H54 (cell line): Measurements from ENCODE around the gene PRKAR2B.
"Not testable (repeated sequence)": the region's sequence is repeated elsewhere in the genome, so short reads cannot be mapped to it uniquely, and the experiment has no call there.

ENCODE experiments used
- DNase-seq: peaks from one replicate; pipeline ENCODE4 v3.0.0; 2011; ENCODE audit warnings: low spot score, mixed read lengths; ENCODE audit not compliant: insufficient read length
- FAIRE-seq: peaks from 3 replicates; lab custom pipeline; 2011; peaks lifted over from hg19 to GRCh38; lab: Jason Lieb, UNC
- POLR2A ChIP-seq: IDR thresholded peaks from 2 replicates; pipeline ENCODE4 v1.6.1; 2011; ENCODE audit warnings: low read depth, mild to moderate bottlenecking, low read length

The PRKAR2B gene

DNA sequence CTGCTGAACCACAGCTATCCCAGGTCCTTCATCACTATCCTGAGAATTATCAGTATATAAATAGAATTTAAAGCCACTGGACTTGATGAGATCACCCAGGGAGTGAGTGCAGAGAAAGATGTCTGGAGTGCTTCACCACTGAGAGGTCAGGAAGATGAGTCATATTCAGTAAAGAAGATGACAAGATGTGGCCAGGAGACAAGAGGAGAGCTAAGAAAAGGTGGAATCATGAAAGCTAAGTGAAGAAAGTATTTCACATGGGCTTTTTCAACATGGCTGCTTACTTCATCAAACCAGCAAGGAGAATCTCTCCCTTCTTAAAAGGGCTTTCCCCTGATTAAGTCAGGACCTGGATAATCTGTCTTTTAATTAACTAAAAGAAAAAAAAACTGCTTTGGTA, 9.1 kb upstream of the PRKAR2B start:
- FAIRE-seq = no peak
- TF ChIP-seq POLR2A = no peak
- peak; percentile 65 for DNase-seq

DNA sequence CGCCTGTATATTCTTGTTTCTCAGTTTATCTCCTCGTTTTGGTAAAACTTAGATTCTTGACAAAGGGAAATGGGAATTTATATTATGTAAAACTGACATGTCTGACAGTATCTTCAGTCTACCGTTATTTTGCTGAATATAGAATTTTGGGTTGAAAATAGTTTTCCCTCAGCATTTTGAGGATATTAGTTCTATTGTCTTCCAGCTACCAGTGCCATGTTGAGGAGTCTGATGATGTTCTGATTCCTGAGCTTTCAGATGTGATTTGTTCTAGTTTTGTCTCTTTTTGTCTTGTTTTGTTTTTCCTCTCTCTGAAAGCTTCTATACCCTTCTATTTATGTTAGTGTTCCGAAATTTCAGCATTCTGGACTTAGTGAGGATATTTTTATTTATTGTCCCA, 8.0 kb upstream of the PRKAR2B start:
- no peak for FAIRE-seq
- TF ChIP-seq POLR2A = no peak
- no peak for DNase-seq

DNA sequence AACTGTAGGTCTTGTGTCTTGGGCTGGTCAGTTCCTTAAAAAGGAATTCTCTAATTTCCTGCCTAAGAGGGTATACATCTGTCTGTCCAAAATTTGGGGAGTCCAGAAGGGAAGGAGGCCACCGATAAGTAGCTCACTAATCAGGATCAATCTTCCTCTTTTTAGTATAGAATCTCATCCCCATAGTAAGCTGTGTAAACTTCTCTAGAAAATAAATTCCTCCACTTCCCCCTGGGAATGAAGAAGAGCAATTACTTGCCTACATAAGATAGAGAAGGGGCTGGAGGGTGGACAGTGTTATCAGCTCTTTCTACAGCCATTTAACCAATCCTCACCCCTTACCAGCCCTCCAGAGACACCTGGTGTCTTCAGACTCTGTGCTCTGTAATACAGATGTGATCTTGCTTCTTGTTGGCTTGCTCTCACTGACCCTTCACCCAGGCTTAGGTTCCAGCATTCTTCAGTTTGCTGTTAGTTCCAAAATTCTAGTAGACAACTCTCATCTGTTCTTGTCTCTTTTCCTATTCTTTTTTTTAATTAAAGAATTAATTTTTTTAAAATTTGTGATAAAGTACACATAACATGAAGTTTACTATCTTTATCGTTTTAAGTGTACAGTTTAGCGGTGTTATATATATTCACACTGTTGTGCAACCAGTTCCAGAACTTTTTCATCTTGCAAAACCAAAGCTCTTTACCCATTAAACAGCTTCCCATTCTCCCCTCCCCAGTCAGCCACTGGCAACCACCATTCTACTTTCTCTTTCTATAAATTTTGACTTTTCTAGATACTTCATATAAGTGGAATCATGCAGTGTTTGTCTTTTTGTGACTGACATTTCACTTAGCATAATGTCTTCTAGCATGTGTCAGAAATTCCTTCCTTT, 6.5 kb upstream of the PRKAR2B start:
- TF ChIP-seq POLR2A = no peak
- DNase-seq (no peak), FAIRE-seq (no peak)

DNA sequence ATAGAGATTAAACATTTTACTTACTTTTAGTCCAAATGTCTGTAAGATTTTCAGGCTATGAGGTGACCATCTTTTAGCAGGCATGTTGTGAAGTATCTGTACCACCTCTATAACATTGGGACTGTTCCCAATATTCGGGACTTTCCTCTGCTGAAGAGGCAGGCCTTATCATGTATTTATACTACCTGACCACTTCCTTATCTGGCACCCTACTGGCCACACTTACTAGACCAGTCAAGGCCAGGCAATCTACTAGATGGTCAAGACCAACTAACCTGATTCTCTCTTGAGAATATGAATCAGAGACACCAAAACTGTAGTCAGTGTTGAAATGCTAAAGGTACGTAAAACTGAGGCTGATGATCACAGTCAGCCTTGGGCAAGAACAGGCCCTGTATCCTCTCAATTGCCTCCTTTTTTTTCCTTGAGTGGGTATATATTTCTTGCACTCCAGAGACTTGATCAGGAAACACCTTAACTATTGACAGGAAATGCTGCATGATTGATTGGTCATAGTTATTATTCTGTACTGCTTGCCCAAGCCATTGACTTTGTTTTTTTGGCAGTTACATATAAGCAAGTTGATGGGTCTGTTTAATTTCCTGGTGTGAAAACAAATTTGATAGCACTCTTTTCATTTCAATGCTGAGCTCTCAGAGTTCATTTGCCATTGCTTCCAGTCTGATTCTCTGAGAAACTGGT, 5.2 kb upstream of the PRKAR2B start:
- DNase-seq = no peak
- TF ChIP-seq POLR2A = no peak

DNA sequence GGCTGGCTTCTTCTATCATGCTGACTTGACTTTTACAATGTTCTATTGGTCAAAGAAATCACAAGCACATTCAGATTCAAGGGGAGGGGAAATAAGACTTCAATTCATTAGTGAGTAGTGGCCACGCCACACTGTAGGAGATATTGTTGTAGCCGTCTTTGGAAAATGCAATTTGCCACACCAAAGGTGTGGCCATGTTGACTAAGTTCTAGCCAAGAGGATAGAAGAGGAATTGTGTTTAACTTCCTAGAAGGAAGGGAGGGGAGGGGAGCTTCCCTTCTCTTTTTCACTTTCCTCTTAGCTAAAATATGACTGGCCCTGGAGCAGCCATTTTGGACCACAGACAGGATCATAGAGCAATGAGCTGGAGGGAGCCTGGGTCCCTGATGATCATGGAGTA, 3.4 kb upstream of the PRKAR2B start:
- no peak for FAIRE-seq
- no peak for DNase-seq
- no peak for TF ChIP-seq POLR2A

More for the DNA sequence above, 5.2 kb upstream of the PRKAR2B start:
- FAIRE-seq = no peak

DNA sequence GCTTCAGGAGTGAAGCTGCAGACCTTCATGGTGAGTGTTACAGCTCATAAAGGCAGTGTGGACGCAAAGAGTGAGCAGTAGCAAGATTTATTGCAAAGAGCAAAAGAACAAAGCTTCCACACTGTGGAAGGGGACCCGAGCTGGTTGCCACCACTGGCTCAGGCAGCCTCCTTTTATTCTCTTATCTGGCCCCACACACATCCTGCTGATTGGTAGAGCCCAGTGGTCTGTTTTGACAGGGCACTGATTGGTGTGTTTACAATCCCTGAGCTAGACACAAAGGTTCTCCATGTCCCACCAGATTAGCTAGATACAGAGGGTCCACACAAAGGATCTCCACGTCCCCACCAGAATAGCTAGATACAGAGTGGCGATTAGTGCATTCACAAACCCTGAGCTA, 2.7 kb upstream of the PRKAR2B start:
- FAIRE-seq, DNase-seq: not testable (repeated sequence)

DNA sequence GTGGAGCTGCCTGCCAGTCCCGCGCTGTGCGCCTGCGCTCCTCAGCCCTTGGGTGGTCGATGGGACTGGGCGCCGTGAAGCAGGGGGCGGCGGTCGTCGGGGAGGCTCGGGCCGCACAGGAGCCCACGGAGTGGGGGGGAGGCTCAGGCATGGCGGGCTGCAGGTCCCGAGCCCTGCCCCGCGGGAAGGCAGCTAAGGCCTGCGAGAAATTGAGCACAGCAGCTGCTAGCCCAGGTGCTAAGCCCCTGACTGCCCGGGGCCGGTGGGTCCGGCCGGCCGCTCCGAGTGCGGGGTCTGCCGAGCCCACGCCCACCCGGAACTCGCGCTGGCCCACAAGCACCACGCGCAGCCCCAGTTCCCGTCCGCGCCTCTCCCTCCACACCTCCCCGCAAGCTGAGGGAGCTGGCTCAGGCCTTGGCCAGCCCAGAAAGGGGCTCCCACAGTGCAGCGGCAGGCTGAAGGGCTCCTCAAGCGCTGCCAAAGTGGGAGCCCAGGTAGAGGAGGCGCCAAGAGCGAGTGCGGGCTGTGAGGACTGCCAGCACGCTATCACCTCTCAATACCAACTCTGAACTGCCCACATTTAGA, 2.1 kb upstream of the PRKAR2B start:
- not testable (repeated sequence) for DNase-seq, FAIRE-seq

DNA sequence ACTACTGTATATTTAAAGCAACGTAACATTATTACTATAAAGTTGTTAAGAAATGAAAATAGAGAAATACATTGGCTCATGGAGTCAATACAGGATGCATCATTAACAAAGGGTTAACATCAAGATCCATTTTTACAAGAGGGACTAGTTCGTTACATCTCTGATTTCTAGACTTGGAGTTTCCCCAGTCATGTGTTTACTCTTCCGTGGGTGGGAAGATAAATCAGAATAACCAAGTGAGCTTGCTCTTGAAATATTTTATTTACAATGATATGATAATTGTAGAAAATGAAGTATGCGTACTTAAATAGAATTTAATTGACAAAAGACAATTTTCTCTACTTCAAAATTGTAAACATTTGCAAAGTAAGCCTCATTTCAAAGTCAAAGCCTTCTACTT, 1.0 kb upstream of the PRKAR2B start:
- TF ChIP-seq POLR2A = no peak
- DNase-seq (no peak), FAIRE-seq (no peak)

DNA sequence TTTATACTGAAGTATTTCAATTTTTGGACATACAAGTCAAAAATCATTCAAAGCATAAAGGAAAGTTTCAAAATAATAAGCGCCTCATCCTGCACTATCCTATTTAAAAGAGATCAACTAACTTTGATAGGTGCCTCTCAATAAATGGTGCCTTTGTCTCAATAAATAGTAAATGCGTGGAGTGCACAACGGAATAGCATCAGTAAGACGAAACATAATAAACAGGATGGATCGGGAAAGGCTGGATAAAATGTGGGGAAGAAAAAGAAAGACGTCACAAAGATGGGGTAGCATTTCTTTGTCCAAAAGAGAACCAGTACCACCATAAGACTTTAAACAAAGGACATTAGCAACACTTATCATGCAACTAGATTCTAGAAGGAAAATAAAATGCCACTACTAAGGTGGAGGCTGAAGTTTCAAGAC, 571 bp upstream of the PRKAR2B start:
- DNase-seq = no peak
- FAIRE-seq = no peak
- TF ChIP-seq POLR2A = no peak

DNA sequence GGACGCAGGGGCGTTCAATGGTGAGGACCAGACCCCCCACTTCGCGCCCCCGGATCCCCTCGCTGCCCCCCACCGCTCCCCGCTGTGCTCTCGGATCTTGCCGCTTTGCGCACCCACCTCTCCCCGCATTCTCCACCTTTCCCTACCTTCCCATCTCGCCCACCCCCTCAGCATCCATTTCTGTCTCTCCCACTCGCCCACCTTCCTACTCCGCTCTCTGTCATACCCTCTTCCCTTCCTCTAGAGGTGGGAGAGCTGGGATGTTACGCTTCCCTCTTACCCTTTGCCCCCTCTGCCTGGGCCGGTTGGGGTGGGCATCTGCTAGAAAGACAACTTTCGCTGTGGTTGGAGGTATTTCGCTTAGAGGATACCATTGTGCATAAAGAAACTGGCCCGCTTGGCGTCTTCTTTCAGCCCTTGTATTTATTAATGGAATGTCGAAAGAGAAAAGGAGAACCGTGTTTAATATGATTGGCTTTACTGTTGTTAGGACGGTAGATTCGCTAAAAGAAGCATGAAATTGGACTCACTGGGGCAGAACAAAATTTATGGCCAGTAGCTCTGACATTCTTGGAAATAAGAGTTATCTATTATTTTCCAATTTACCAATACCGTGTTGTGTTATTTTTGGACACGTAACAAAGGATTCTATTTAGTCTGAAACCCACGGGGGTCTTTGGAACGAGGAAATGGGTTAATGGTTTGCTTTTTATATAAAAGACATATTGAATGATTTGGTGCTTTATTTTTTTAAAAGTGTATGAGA, 873 bp downstream of the PRKAR2B start:
- no peak for FAIRE-seq
- no peak for DNase-seq
- TF ChIP-seq POLR2A = no peak

DNA sequence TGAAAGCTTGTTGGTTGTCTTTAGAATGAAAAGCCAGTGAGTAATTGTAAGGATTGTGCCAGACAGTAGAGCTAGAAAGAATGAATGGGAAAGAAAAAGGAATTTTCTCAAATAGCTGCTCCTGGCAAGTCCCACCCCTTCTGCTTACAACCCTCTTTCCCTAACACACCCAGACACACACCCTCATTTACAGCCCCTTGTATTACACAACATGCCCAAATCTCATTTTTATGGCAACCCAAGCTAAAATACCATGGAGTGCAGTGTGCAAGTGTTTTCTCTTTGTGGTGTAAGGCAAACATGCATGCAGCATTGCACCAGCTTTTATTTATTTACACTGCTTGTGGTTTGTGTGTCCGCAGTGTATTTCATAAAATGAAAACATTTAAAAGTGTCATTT, 1.5 kb downstream of the PRKAR2B start:
- no peak for TF ChIP-seq POLR2A
- FAIRE-seq = no peak
- no peak for DNase-seq

DNA sequence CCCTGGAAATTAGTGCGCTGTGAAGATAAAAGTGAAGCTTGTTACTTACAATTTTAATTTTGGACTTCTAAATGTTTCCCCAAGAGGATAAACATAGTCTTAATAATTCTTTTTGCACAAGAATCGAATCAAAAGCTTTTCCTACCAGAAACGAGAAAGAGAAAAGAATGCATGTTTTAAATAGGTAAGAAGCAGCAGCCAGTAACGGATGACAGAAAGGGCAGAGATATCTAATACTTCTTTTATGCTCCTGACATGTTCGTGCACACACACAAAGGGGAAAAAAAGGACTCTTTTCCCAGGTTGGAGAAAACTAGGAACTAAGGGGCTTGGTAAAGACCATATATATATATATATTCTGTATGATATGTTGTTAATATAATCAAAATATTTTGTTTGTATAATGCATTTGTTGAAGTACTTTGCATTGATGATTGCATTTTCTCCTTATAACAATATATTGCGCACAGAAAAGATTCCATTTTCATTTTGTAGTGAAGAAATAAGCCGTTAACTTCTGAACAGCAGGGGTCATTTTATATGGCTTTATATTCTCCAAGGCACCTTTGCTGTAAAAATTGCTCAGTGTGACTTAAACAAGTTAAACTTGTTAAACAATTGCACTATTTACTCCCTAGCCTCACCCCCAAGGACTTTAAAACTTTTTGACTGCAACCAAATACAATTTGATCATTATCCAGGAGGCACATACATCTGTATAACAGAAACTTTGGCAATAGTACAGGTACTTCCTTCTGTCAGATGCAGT, 2.2 kb downstream of the PRKAR2B start:
- no peak for TF ChIP-seq POLR2A
- FAIRE-seq (no peak), DNase-seq (no peak)
